Measurements from ENCODE around the gene TPD52L2. TPM values are rescaled to one million over a fixed set of nuclear protein-coding genes. Genes with fewer than 3 reads are reported as not detected.
A peak's percentile ranks its signal among the peaks of the same experiment; 100 is the strongest.

Gene TPD52L2
- polyA plus RNA-seq, 3 donors = 137 to 167 (median 144) TPM

DNA sequence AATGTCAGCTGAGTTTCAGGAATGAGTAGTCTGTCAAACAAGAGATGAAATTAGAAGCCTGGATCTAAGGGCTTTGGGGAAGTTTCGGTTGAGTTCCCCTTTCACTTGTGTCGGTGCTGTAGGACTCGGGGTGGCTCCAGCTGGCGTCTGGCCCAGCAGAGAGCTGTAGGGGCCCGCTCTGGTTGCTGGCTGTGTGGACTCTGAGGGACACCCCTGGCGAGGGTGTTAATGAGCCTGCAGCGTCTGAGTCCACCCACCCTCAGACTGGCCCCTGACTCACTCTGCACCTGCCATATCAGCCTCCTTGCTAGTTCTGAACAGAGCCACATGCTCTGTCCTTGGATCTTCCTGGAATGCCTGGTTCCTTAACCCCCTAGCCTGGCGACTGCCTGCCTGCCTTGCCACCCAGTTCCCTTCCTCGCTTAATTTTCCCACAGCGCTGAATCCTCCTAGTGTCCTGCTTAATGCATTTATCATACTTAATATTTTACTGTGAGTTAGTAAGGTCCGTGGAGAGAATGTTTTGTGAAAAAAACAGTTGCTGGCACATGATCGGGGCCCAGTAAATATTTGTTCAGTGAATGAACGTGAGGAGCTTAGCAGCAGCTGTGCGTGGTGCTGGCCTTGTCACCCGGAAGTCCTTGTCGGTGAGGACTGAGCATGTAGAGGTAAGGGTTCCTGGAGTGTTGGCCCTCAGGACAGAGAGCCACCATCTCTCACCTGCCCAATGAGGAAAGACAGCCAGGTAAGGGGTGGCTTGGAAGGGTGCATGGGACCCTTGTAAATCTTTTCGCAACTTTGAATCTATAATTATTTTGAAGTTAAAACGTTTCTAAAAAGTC lies 31.4 kb downstream of the TPD52L2 start:
- intact Hi-C loops (cut with micrococcal nuclease) = loop anchor here in 1 of 2 donors (1.0 to 10.0 kb wide), 4 partner anchors 23 to 332 kb away; partner anchors contain the start of genes TPD52L2 and UCKL1
- H3K36me3 ChIP-seq (replicated peaks in 1 of 2; ENCODE audit: control insufficient read depth in 1 of 2, insufficient read depth in 2 of 2, low read length in 2 of 2) = peaks cover 13 to 28% of the 10 kb centered on the region in 2 donors
- peak overlapping the region; percentile 78 for H3K9ac ChIP-seq (ENCODE audit: insufficient read depth, low read length, poor library complexity, severe bottlenecking)
- WGBS (ENCODE audit: insufficient coverage) = 9% methylated on average over 11 of the region's 18 CpGs
- H3K27ac ChIP-seq (ENCODE audit: low read depth in 1 of 2, low read length in 2 of 2) = peak overlapping the region; percentile 90 to 93
- H3K4me3 ChIP-seq (replicated peaks in 1 of 3; ENCODE audit: low read depth in 2 of 3, low read length in 3 of 3) = peak overlapping the region; percentile 77 to 96 (median 80)
- peaks cover 32 to 48% of the 10 kb centered on the region in 2 donors for H3K36me3 Mint-ChIP-seq
- H3K9me3 Mint-ChIP-seq = no peaks in the 10 kb centered on the region
- H3K4me2 ChIP-seq (replicated peaks; ENCODE audit: extremely low read depth, low read length, poor library complexity, severe bottlenecking) = peak overlapping the region; percentile 96
- H4K20me1 ChIP-seq (ENCODE audit: insufficient read depth, low read length) = peaks cover 91% of the 10 kb centered on the region
- H2AFZ ChIP-seq (ENCODE audit: insufficient read depth, low read depth, low read length, poor library complexity, severe bottlenecking) = peak overlapping the region; percentile 1
- peaks cover 59% of the 10 kb centered on the region for H3K79me2 ChIP-seq (ENCODE audit: insufficient read depth, low read length)
- peak; percentile 85 to 92 (median 92) for DNase-seq
- H3K27me3 ChIP-seq (ENCODE audit: control insufficient read depth in 2 of 2, insufficient read depth in 2 of 2, low read length in 2 of 2) = no peaks in the 10 kb centered on the region
- peaks cover 63 to 66% of the 10 kb centered on the region in 2 donors for H3K4me1 ChIP-seq (ENCODE audit: control insufficient read depth in 1 of 2, insufficient read depth in 2 of 2, low read length in 2 of 2)
- H3K4me3 Mint-ChIP-seq = peak overlapping the region; percentile 92 to 95
- no peaks in the 10 kb centered on the region for H3K27me3 Mint-ChIP-seq (ENCODE audit: low read depth in 3 of 3)
- H3K9me3 ChIP-seq (replicated peaks in 1 of 2; ENCODE audit: control insufficient read depth in 1 of 2, insufficient read depth in 1 of 2, low read length in 2 of 2) = no peaks in the 10 kb centered on the region
- H3K4me1 Mint-ChIP-seq = peaks cover 66% of the 10 kb centered on the region
- TF ChIP-seq, protein P1, sequence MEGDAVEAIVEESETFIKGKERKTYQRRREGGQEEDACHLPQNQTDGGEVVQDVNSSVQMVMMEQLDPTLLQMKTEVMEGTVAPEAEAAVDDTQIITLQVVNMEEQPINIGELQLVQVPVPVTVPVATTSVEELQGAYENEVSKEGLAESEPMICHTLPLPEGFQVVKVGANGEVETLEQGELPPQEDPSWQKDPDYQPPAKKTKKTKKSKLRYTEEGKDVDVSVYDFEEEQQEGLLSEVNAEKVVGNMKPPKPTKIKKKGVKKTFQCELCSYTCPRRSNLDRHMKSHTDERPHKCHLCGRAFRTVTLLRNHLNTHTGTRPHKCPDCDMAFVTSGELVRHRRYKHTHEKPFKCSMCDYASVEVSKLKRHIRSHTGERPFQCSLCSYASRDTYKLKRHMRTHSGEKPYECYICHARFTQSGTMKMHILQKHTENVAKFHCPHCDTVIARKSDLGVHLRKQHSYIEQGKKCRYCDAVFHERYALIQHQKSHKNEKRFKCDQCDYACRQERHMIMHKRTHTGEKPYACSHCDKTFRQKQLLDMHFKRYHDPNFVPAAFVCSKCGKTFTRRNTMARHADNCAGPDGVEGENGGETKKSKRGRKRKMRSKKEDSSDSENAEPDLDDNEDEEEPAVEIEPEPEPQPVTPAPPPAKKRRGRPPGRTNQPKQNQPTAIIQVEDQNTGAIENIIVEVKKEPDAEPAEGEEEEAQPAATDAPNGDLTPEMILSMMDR (IDR thresholded peaks at IDR 0.05) = no peak
- peak overlapping the region; percentile 96 to 99 (median 98) for H3K27ac Mint-ChIP-seq

DNA sequence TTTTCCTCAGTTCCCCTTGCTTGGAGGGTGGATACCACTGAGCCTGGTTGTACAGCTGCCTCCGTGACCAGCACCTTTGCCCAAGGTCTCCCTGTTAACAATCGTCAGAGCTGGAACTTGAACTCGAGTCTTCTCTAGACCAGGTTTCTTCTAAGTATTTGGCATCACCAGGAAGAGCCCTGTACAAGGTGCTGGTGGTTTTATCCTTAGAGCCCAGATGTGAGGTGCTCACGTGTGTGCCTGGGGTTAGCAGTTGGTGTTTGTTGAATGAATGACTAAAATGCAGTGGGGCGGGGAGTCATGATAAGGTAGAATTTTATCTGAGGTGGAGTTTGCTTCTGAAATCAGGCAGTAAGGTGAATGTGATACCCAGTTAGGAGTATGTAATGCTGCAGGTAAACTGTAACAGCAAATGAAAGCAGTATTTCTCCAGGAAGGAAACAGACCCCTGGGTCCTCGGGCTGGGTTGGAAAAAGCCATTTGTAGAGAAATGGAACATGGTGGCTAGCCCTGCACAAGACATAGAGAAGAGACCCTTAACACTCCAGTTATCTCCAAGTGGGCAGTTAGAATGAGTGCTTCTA lies 33.0 kb downstream of the TPD52L2 start:
- H3K27me3 Mint-ChIP-seq (ENCODE audit: low read depth in 3 of 3) = peaks cover 0 to 2% (median 0%) of the 10 kb centered on the region in 3 donors
- intact Hi-C loops (cut with micrococcal nuclease) = loop anchor here in 1 of 2 donors (5.0 to 10.0 kb wide), 2 partner anchors 59 to 333 kb away; partner anchors contain the start of gene UCKL1
- H3K4me1 Mint-ChIP-seq = peaks cover 80% of the 10 kb centered on the region
- 95% methylated on average over 5 of the region's 6 CpGs for WGBS (ENCODE audit: insufficient coverage)
- peaks cover 79 to 82% of the 10 kb centered on the region in 2 donors for H3K4me1 ChIP-seq (ENCODE audit: control insufficient read depth in 1 of 2, insufficient read depth in 2 of 2, low read length in 2 of 2)
- TF ChIP-seq, protein P1 (IDR thresholded peaks at IDR 0.05) = no peak
- H3K27ac Mint-ChIP-seq = peak overlapping the region; percentile 91 to 99 (median 98)
- peak overlapping the region; percentile 77 to 93 for H3K27ac ChIP-seq (ENCODE audit: low read depth in 1 of 2, low read length in 2 of 2)
- peak overlapping the region in 1 of 2 donors; percentile 30 for H3K4me3 Mint-ChIP-seq
- peak overlapping the region in 1 of 3 experiments; percentile 77 for H3K4me3 ChIP-seq (replicated peaks in 1 of 3; ENCODE audit: low read depth in 2 of 3, low read length in 3 of 3)
- peaks cover 28 to 40% of the 10 kb centered on the region in 2 donors for H3K36me3 Mint-ChIP-seq
- H3K9me3 ChIP-seq (replicated peaks in 1 of 2; ENCODE audit: control insufficient read depth in 1 of 2, insufficient read depth in 1 of 2, low read length in 2 of 2) = no peaks in the 10 kb centered on the region
- peaks cover 74% of the 10 kb centered on the region for H3K79me2 ChIP-seq (ENCODE audit: insufficient read depth, low read length)
- peak overlapping the region; percentile 19 for H3K9ac ChIP-seq (ENCODE audit: insufficient read depth, low read length, poor library complexity, severe bottlenecking)
- peaks cover 9 to 14% of the 10 kb centered on the region in 2 donors for H3K36me3 ChIP-seq (replicated peaks in 1 of 2; ENCODE audit: control insufficient read depth in 1 of 2, insufficient read depth in 2 of 2, low read length in 2 of 2)
- peaks cover 91% of the 10 kb centered on the region for H4K20me1 ChIP-seq (ENCODE audit: insufficient read depth, low read length)
- H3K4me2 ChIP-seq (replicated peaks; ENCODE audit: extremely low read depth, low read length, poor library complexity, severe bottlenecking) = peak overlapping the region; percentile 96
- DNase-seq = no peak
- H3K27me3 ChIP-seq (ENCODE audit: control insufficient read depth in 2 of 2, insufficient read depth in 2 of 2, low read length in 2 of 2) = no peaks in the 10 kb centered on the region
- no peak overlapping the region for H2AFZ ChIP-seq (ENCODE audit: insufficient read depth, low read depth, low read length, poor library complexity, severe bottlenecking)
- no peaks in the 10 kb centered on the region for H3K9me3 Mint-ChIP-seq
